PC-9 (cell line): ENCODE data around the gene ZRANB1.

Experiments
- CTCF ChIP-seq: fragments of 200-600 bp; sonication (generic); conservative IDR thresholded peaks from 2 replicates; pipeline ENCODE4 v1.6.1; 2017; ENCODE audit warnings: mixed run types, antibody characterized with exemption, mild to moderate bottlenecking, moderate library complexity
- EZH2 ChIP-seq: fragments of 200-600 bp; sonication (generic); IDR thresholded peaks from 2 replicates; pipeline ENCODE4 v1.8.0; 2017; ENCODE audit warnings: antibody characterized with exemption, low read depth

- TF ChIP-seq CTCF (no peak), EZH2 (no peak)
Measured at GRCh38 chr10:124953421-124953820, 11.5 kb downstream of the ZRANB1 start.
